GM13977 (cell line): ENCODE results near the gene FLNA.

ENCODE experiments used
- DNase-seq: peaks from one replicate; pipeline ENCODE4 v3.0.0; 2012; ENCODE audit warnings: low spot score
- CTCF ChIP-seq: IDR thresholded peaks from 2 replicates; pipeline ENCODE4 v1.5.1; 2012; ENCODE audit warnings: mild to moderate bottlenecking, control low read depth; ENCODE audit not compliant: insufficient read depth; ENCODE audit errors: extremely low read depth, missing control alignments
- in situ Hi-C: fragments of 300-500 bp; cut with MboI; formaldehyde crosslinking; loops from one replicate; pipeline ENCODE4 v1.12.0; 2022; ENCODE audit warnings: low sequenced_read_pairs, low pct_unique_long_range_greater_than_20kb, mixed read lengths, inconsistent platforms; ENCODE audit not compliant: unreplicated experiment

FLNA gene

GRCh38 chrX:154367474-154368308, 6.7 kb downstream of the FLNA start:
- TF ChIP-seq CTCF: no peak
- in situ Hi-C loops: no loop called here
- DNase-seq: no peak

- no peak for TF ChIP-seq CTCF
- in situ Hi-C loops: no loop called here
- no peak for DNase-seq
These were observed 7.8 kb downstream of the FLNA start for GRCh38 chrX:154366666-154367055.

- in situ Hi-C loops: no loop called here
- no peak for DNase-seq
These were observed 8.3 kb downstream of the FLNA start for GRCh38 chrX:154365997-154366665.

DNA sequence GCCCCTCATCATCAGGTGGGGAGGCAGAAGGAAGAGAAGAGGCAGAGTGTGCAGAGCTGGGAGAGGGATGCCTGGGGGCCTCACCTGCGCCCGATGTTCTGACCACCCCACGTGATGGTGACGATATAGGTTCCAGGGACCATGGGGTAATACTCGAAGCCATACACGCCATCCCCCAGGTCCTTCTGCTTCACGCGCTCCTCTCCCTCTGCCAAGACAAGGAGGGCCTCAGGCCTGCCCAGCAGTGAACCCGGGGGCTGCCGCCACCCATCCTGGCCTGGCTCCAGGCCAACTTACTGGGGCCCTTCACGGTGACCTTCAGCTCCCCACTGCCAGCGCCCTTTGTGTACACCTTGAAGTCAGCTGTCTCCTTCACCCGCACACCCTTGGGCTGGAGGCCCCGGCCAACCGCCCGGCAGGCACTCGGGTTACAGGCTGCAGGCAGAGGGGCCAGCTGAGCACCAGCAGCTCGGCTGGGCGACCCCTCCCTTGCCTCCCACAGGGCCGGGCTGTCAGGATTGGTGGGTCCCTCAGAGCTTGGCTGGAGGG, 9.3 kb downstream of the FLNA start:
- DNase-seq: no peak
- no peak for TF ChIP-seq CTCF
- in situ Hi-C loops: no loop called here

More at GRCh38 chrX:154365997-154366665, 8.3 kb downstream of the FLNA start:
- TF ChIP-seq CTCF: no peak

GRCh38 chrX:154363706-154364439, 10.6 kb downstream of the FLNA start:
- in situ Hi-C loops: no loop called here
- no peak for TF ChIP-seq CTCF
- DNase-seq: no peak

DNA sequence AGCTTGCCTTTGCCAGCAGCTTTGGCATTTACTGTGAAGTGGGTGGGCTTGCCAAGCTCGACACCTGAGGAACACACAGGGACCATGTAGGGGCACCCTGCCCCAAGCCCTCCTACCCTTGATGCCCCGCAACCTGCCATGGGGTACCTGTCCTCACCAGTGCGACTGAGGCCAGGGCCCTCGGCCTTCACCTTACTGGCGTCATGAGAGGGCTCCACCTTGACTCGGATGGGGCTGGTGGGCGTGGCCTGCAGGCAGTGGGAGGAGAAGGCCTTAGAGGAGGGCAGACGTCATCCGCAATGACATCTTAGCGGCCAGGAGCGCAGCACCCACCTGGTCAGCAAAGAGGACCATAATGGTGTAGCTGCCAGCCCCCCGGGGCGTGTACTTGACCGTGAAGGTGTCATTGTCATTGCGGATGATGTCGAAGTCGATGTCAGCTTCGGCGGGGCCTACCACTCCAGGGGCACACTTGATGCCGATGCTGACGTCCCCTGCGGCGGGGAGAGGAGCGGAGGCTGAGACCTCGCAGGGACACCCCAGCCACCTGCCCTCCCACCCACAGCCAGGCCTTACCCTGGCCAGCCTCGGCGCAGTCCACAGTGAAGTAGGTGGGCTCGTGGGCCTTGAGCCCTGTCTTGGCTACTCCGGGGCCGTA, 12.2 kb downstream of the FLNA start:
- in situ Hi-C loops: no loop called here
- DNase-seq: no peak

More for the DNA sequence above, 12.2 kb downstream of the FLNA start:
- TF ChIP-seq CTCF: no peak
